NCI-H2081 treated with DMSO at 0.1 percent for 48 hours (cell line): ENCODE results near the gene SLC31A2.
A peak's percentile ranks its signal among the peaks of the same experiment; 100 is the strongest.
"Not testable (repeated sequence)": the region's sequence is repeated elsewhere in the genome, so short reads cannot be mapped to it uniquely, and the experiment has no call there.

Experiments used
- DNase-seq: peaks from one replicate; lab custom pipeline; 2025; lab: John Stamatoyannopoulos, UW

SLC31A2 gene, protein sequence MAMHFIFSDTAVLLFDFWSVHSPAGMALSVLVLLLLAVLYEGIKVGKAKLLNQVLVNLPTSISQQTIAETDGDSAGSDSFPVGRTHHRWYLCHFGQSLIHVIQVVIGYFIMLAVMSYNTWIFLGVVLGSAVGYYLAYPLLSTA

DNA sequence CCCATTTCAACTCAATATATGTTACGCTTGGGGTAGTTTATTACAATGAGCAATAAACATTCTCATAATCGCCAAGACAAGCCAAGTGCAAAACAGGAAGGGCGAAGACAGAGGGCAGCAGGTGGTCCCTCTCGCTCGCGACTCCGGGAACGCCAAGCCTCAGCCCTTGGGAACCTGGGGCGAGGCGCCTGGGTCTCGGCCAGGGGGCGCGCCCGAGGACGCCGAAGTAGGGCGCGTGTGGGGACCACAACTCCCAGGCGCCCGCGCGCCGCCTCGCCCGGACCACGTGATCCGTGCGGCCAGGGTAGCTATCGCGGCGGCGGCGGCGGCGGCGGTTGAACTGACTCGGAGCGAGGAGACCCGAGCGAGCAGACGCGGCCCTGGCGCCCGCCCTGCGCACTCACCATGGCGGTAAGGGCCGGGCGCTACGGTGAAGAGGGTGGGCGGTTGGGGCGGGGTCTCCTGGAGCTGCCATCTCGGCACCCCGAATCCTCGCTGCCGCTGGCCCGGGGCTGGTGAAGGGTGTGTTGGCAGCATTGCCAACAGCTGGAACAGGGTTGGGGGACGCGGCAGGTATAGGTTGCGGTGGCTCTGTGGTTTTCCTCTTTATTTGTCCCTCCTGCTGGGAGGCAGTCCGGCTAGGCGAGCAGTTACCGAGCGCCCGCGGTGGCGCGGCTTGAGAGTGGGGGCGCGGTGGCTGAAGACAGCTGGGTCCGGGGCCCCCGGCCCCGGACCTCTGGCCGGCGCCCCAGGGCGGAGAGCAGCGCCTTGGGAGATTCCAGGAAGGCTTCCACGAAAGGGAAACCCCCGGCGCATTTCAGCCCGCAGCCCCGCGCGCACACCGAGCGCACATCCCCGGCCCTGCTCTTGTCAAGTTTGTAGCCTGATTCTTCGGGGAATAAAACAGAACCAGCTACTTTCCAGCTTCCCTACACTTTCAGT, at the start of gene SLC31A2:
Gene SLC31A2, plus strand, starts transcription at position 338 of the 942 bp plus-strand sequence. Its CDS starts 68 bp downstream, at position 406.
- DNase-seq: peak; percentile 8

DNA sequence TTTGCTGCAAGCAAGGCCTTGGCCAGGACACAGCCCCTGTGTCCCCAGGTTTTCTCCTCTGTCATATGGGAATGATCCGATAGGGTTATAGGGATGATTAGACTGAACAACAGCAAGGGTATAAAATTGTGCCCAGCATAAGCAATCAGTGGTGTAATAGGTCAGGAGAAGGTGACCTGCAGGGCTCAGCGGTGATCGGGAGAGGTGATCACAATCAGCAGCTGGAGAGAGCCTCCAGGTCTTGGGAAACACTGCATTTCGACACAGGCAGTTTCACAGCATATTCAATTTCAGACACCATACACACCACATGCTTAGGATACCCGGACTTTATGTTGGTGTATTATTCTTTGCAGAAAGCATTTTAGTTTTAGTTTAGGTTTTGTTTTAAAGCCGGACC, 45.5 kb upstream of the SLC31A2 start:
- not testable (repeated sequence) for DNase-seq

DNA sequence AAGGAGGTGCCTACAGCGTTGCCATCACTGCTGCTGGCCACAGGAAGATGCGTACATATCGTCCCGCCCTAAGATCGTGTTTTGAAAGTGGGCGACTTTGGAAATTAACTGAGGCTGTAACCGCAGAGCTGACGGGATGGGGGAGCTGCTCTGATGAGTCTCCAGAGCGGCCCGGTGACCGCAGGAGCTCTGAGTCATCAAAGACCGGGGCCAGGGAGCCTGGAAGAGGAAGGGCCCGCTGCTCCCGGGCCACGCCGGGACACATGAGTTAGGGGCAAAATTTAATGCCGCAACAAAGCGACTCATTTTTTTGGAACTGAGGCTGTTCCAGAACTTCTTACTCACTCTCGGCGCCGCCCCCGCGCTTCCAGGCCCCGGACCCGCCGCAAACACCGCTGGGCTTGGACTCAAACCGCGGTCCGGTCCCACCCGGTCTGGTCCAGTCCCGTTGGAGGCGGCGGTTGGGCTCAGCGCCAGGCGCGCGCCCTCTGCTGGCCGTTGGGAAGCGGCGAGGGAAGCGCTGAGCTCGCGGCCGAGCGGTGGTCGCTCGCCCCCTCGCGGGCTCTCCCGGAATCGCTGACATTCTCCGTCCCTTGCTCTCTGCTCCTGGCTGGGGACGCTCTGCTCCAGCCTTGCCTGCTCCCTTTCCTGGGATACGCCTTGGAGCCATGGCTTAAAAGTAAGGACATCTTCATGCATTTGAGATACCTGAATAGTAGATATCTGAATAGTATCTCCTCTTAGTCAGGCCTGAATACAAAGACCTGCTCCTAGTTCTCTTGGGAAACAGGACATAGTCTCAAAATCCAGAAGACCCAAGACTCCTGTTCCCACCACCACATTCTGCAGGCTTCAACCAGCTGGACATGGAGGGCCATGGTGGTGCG, 39.5 kb upstream of the SLC31A2 start:
- not testable (repeated sequence) for DNase-seq

DNA sequence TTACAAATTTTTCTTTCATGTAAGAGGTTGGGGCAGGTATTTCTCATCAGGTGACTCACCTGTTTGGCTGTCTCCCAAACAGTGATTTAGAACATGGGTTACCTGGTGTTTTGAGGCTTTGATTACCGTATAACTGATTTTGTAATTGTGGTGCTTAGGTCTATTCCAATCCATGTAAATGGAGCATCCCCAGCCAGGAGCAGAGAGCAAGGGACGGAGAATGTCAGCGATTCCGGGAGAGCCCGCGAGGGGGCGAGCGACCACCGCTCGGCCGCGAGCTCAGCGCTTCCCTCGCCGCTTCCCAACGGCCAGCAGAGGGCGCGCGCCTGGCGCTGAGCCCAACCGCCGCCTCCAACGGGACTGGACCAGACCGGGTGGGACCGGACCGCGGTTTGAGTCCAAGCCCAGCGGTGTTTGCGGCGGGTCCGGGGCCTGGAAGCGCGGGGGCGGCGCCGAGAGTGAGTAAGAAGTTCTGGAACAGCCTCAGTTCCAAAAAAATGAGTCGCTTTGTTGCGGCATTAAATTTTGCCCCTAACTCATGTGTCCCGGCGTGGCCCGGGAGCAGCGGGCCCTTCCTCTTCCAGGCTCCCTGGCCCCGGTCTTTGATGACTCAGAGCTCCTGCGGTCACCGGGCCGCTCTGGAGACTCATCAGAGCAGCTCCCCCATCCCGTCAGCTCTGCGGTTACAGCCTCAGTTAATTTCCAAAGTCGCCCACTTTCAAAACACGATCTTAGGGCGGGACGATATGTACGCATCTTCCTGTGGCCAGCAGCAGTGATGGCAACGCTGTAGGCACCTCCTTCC, 37.9 kb upstream of the SLC31A2 start:
- DNase-seq: not testable (repeated sequence)

DNA sequence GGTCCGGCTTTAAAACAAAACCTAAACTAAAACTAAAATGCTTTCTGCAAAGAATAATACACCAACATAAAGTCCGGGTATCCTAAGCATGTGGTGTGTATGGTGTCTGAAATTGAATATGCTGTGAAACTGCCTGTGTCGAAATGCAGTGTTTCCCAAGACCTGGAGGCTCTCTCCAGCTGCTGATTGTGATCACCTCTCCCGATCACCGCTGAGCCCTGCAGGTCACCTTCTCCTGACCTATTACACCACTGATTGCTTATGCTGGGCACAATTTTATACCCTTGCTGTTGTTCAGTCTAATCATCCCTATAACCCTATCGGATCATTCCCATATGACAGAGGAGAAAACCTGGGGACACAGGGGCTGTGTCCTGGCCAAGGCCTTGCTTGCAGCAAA, 32.0 kb upstream of the SLC31A2 start:
- not testable (repeated sequence) for DNase-seq

DNA sequence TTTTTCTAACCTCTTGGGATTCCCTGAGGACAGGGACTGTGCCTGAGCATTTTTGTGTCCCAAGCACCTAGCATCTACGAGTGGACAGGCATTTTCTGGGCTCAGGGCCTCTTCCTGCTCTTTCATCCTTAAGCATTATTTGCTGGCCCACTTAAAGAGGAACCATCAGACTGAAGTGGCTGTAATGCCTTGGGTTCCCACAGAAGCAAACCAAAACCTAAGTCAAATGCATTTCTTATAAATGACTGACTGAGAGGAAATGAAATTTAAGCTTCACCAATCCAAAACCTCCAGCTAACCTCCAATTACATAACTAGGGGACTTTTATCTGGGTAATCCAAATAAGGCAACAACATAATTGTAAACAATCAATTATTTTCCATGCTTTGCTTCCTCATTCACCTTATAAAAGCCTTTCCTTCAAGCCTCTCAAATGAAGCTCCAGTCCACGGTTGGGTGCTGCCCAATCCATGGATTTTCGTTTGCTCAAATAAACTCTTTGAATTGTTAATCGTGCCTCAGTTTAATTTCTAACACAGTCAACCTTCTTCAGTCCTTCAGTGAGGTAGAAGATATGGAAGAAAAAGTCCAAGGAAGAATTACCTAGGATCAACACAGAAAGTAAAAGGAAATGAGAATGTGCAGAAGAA, 25.3 kb upstream of the SLC31A2 start:
- no peak for DNase-seq

DNA sequence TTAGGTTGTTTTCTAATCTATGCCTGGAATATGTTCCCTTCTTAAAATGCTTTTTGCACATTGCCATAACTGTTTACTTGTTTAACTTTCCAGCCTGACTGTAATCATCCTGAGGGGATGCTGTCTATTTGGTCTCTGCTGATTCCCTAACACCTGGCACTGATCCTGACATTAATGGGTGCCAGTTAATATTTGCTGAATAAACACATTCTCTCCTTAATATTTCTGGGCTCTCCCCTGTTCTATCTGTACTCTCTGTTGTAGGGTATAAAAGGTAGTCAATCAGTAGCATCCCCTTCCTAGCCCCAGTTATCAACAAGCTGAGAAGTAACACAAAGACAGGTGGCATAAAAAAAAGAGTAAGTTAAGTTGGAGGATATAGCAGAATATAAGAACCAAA, 21.3 kb upstream of the SLC31A2 start:
- DNase-seq: no peak

DNA sequence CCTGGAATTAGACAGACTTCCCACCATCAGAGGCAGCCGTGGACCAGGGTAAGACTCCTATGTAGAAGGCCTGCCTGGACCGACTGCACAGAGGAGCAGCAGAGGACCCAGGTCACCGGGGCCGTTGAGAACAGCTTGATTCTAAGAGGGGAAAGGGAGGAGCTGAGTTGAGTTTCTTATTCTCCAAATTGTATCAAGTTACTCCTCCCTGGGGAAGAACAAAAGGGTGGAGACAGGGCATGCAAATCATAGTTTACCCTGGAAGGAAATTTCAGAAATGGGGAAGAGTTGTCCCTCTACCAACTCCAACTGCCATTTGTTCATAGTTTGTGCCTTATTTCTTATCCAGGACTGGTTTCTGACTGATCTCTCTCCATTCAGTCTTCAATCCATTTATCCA, 20.9 kb upstream of the SLC31A2 start:
- DNase-seq: no peak

DNA sequence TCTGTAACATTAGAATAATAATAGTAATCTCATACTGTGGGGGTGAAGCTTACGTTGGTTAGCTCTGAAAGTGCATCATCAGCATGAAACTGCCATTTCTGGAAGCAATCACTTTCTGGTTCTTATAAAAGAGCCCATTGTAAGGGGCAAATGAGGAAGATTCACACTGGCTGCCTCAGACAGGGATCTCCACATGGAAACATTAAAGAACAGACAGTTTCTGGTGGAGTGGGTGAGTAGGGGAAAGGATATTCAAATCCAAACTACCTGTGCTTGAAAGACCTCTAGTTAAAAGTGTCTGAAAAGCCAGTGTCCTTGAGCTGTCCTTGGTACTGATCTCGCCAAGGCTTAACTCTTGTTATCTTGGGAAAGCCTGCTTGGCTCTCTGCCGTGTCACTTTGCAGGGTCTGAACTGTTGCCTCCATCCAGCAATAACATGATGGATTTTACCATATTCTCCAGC, 19.1 kb upstream of the SLC31A2 start:
- DNase-seq: no peak

DNA sequence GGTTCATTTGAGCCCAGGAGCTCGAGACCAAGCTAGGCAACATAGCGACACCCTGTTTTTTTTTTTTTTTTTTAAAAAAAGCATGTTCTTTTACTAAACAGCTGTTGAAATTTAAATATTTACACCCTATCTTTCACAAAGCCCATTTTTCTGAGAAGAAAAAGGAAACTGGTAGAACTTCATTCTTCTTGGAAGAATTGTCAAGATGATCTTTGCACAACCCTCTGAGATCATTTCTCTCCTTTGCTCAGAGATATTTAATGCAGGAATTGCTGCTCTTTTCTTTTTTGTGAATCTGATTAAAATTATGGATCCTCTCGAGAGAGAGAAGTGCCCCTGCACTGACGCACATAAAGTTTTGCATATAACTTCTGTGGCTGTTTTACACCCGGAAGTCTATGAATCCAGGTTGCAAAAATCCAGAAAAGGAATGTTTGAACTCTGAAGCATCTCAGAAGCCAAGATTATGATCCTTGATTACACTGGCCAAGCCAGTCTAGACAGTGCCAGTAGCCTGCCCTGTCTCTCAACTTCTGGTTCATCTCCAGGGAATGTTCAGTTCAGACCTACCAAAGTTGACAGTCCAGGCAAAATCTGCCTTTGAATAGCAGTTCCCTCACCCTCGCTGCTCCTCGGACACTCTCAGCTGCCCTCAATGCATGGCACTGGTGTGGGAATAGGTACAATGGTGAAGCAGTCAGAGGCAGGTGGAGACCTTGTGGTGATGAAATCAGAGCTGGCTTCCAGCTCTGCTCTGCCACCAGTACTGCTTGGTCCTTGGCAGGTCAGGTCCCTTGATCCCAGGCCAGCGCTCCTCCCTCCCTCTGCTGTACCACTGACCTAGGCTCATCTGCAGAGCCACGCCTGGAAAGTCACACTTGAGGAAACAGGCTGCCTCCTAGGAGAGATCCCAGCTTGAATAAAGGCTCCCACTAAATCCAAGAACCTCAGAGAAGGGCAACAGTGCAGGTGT, 13.3 kb upstream of the SLC31A2 start:
- no peak for DNase-seq

DNA sequence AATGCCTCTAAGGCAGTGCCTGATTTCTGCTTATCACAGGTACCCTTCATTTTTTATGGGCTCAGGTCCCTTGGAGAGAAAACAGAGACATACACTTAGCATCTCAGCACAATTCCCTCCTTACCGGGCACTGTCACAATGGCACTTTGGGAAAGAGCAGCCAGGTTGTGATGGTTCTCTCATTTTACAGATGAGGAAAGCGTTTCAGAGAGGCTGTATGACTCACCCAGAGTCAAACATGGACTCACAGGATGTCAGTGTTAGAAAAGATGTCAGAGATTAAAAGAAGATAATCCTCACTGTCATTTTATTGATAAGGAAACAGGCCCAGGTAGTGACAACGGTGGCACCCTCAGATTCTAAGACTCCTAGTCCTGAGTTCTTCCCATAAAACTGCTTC, 12.0 kb upstream of the SLC31A2 start:
- no peak for DNase-seq

DNA sequence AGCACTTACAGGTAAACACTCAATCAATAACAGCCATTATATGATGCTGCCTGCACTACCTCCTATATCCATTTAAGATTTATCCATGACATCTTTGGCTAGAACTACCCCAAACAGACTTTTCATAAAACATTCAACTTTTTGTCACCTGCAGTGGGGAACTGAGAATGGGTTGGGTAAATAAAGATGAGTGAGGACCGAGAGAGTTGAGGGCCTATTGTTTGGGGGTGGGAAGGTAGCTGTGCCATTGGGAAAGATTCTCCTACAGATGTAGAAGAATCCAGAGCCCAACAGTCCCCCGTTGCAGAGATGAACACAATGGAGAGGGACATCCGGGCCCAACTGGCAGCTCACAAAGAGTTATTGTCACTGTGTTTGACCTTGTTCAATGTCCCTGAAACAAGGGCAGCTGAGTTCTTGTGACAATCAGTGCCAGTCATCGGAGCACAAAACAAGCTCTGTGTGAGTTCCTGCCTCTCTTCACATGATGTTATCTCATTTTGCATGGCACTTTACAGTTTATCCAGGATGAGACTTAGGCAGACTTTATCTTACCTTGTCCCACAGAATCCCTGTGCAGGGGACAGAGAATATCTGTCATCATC, 11.5 kb upstream of the SLC31A2 start:
- DNase-seq: no peak

DNA sequence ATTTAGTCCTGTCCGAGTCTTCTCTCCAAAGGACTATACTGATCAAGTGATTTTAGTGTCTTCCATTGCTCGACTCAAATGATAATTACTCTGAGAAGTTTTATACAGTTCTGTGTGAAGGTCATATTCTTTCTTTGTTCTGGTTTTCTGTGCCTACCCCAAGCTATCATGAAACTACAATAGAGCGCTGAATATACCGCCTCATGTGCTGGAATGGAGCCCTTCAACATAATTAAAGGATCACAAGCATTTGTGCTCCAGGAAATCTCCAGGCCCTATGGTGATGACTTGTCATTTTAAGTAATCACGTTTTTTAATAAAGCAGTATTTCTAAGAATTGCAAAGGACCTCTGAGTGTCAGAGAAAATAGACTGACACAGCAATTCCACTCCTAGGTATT, 10.9 kb upstream of the SLC31A2 start:
- DNase-seq: no peak

DNA sequence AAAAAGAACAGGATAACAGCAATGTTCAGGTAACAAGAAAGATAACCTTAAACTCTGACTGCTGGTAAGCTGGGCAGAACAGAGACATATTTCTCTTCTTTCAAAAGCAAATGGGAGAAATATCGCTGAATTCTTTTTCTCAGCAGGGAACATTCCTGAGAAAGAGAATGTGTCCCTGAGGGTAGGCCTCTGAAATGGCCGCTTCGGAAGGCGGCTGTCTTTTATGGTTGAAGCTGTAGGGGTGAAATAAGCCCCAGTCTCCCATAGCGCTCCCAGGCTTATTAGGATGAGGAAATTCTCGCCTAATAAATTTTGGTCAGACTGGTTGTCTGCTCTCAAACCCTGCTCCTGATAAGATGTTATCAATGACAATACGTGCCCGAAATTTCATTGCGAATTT, 9.9 kb upstream of the SLC31A2 start:
- DNase-seq: not testable (repeated sequence)

DNA sequence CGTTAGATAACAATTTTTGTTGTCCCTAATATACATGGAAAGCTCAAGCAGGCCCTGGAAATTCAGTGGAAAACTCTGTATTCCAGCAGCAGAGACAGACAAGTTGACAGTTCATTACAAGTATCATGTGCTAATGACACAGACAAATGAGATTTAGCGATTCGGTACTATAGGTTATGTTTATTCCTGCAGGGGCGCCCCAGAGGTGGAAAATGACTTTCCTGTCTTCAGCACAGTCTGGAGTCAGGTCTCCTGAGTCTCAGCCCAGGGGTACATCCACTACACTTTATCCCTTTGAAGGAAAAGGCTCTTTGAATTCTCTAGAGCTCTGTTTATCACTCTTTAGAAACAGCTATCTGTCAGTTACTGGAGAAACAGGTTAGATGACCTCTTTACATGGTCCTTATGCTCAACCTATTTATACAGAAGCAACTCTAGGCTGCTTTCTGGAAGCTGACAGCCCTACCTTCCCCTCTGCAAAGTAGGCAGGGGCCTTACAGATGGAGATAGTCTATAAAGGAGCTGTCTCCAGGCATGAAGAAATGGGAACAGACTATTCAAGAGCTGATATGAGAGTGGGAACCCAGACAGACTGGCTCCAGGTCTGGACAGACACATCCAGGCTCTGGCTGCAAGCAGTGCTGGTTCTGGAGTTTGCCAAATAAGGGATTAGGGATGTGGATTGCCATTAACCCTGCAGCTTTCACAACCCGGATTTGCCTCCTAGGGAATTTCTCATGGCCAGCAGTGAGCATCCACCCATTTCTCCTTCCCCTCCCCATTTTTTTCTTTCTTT, 7.2 kb upstream of the SLC31A2 start:
- no peak for DNase-seq

DNA sequence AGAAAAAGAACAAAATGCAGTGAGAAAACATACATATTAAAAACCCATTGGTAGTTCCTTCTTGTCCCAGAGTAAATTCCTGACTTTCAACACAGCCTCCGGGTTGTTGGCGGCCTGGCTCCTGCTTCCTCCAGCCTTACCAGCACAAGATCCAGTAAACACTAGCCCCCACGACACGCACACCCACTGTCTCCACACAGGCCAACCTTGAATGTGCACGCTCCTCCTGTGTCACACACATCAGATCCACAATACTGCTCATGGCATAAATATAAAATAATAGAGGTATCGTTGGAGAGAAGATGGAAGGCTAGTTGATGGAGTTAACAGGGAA, 2.5 kb upstream of the SLC31A2 start:
- no peak for DNase-seq

DNA sequence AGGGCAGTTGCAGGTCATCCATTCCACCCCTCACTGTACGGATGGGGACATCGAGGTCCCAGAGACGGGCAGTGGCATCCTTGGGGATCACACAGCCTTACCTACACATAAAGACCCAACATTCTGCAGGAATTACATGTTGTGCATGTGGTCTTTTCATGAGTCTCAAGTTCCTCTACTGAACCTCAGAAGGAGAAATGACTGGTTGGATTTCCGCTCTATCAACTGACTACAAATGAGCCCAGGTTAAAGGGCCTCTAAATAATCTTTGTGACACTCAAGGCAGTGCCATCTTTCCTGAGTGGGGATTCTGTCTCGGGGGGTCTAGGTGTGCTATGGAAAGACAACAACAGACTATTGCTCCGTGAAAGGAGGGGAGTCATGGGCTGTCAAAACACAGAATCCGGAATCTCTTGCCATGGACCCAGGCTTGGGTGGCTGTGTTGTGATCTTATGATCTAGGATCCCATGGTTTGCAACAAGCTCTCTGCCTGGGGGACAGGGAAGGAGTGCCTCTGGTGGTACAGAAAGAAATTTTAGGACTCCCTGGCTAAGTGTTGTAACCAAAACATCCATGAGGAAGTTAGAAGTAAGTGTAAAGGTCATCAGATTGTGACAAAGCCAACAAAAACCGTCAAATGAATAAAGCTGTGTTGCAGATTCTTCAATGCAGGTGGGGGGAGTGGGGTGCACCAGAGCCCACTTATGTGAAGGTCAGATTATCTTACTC, 1.9 kb upstream of the SLC31A2 start:
- DNase-seq: no peak

DNA sequence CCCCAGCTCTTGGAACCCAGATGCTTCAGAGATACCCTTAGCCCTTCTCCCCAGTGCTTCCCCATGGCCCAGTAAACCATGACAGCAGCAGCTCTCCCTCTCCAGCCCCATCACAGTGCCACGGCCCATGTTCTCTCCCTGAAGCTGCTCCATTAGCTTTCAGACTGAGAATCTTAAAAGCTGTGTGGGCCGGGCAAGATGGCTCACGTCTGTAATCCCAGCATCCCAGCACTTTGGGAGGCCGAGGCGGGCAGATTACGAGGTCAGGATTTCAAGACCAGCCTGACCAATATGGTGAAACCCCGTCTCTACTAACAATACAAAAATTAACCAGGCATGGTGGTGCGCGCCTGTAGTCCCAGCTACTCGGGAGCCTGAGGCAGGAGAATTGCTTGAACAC, 1.2 kb upstream of the SLC31A2 start:
- DNase-seq: not testable (repeated sequence)
